ENCODE results near the gene RNF144A.

GRCh38 chr2:6916224-6916623, 988 bp upstream of the RNF144A start:
- no peak for TF ChIP-seq ZNF274 (IDR thresholded peaks at IDR 0.05; ENCODE audit: low read depth, low read length)
- no peak for TF ChIP-seq RAD21 (IDR thresholded peaks at IDR 0.05; ENCODE audit: low read depth)
- no peak for TF ChIP-seq EZH2 (IDR thresholded peaks at IDR 0.05)
- no peak for TF ChIP-seq POLR2AphosphoS5 (IDR thresholded peaks at IDR 0.05; ENCODE audit: low read depth, low read length)

All from HCT116 (cell line).